Body of pancreas (tissue), 4 donors: ENCODE results near the gene TTC4.

ENCODE experiments used
- POLR2A ChIP-seq, 3 donors: fragments of 450-650 bp; IDR thresholded peaks; one replicate each; pipeline ENCODE4 v1.6.1; 2016; ENCODE audit warnings: antibody characterized with exemption in 3 of 3, mild to moderate bottlenecking in 2 of 3
- TF ChIP-seq, protein P1 (sequence below), 7 experiments: fragments of 450-650 bp in 4 of 7; fragments of 200-600 bp in 3 of 7; sonication (generic) in 3 of 7; IDR thresholded peaks; one replicate each; pipeline ENCODE4 v1.5.1; 2016 to 2019; ENCODE audit warnings: antibody characterized with exemption in 7 of 7

DNA sequence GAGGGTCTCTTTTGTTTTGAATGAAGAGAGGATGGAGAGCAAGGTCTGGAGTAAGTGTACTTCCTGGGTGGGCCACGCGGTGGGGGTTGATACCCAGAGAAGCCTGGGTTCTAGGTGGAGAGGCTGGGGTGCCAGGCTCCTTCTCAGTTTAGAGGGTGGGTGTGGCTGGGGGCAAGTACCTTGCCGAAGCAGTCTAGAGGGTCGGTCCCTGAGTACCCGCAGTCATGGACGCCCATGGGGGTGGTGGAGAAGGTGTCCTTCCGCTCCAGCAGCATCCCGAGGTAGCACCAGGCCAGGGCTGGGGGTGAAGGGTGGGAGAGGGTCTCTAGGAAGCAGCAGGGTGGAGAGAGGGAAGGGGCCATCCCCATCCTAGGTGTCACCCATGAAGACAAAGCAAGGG lies 71.1 kb downstream of the TTC4 start:
- TF ChIP-seq POLR2A (IDR thresholded peaks at IDR 0.05), result no peak
- TF ChIP-seq, protein P1, sequence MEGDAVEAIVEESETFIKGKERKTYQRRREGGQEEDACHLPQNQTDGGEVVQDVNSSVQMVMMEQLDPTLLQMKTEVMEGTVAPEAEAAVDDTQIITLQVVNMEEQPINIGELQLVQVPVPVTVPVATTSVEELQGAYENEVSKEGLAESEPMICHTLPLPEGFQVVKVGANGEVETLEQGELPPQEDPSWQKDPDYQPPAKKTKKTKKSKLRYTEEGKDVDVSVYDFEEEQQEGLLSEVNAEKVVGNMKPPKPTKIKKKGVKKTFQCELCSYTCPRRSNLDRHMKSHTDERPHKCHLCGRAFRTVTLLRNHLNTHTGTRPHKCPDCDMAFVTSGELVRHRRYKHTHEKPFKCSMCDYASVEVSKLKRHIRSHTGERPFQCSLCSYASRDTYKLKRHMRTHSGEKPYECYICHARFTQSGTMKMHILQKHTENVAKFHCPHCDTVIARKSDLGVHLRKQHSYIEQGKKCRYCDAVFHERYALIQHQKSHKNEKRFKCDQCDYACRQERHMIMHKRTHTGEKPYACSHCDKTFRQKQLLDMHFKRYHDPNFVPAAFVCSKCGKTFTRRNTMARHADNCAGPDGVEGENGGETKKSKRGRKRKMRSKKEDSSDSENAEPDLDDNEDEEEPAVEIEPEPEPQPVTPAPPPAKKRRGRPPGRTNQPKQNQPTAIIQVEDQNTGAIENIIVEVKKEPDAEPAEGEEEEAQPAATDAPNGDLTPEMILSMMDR (IDR thresholded peaks at IDR 0.05), result no peak
